ENCODE results near the gene ERCC1. TPM values are rescaled to one million over a fixed set of nuclear protein-coding genes. Genes with fewer than 3 reads are reported as not detected.
"Not testable (repeated sequence)": the region's sequence is repeated elsewhere in the genome, so short reads cannot be mapped to it uniquely, and the experiment has no call there.

ERCC1 gene
- total RNA-seq, 2 donors from 2014 or later = 110 to 126 TPM

DNA sequence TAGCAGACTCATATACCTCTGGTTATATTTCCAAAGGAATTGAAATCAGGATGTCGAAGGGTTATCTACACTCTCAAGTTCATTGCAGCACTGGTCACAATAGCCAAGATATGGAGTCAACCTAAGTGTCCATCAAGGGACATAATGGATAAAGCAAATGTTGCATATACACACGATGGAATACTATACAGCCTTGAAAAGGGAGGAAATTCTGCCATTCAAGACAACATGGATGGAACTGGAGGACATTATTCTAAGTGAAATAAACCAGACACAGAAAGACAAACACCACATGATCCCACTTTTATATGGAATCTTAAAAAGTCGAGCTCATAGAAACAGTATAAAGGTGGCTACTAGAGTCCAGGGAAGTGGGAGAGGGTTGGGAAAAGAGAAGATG lies 13.6 kb upstream of the ERCC1 start:
- Histone ChIP-seq H3K27ac (no peak overlapping the region), H3K4me1 (peaks cover 0 to 13% of the 10 kb centered on the region in 2 donors), H3K4me3 (no peak overlapping the region), H3K36me3 (no peaks in the 10 kb centered on the region), H3K9me3 (no peaks in the 10 kb centered on the region), H3K27me3 (no peaks in the 10 kb centered on the region)
- DNase-seq (ENCODE audit: low spot score) = no peak
- TF ChIP-seq, protein P1, sequence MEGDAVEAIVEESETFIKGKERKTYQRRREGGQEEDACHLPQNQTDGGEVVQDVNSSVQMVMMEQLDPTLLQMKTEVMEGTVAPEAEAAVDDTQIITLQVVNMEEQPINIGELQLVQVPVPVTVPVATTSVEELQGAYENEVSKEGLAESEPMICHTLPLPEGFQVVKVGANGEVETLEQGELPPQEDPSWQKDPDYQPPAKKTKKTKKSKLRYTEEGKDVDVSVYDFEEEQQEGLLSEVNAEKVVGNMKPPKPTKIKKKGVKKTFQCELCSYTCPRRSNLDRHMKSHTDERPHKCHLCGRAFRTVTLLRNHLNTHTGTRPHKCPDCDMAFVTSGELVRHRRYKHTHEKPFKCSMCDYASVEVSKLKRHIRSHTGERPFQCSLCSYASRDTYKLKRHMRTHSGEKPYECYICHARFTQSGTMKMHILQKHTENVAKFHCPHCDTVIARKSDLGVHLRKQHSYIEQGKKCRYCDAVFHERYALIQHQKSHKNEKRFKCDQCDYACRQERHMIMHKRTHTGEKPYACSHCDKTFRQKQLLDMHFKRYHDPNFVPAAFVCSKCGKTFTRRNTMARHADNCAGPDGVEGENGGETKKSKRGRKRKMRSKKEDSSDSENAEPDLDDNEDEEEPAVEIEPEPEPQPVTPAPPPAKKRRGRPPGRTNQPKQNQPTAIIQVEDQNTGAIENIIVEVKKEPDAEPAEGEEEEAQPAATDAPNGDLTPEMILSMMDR (IDR thresholded peaks at IDR 0.05) = no peak

DNA sequence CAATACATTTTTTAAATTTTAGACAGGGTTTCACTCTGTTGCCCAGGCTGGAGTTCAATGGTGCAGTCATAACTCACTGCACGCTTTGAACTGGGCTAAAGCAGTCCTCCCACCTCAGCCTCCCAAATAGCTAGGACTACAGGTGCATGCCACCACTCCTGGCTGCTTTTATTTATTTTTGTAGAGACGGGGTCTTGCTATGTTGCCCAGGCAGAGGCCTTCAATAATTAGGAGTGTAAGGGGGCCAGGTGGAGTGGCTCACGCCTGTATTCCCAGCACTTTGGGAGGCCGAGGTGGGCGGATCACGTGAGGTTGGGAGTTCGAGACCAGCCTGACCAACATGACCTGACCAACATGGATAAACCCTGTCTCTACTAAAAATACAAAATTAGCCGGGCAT lies 8.8 kb upstream of the ERCC1 start:
- not testable (repeated sequence) for H3K36me3 ChIP-seq; H3K4me3 ChIP-seq; DNase-seq (ENCODE audit: low spot score); H3K27ac ChIP-seq; H3K27me3 ChIP-seq; H3K9me3 ChIP-seq
- H3K4me1 ChIP-seq = peaks cover 0 to 16% of the 10 kb centered on the region in 2 donors

DNA sequence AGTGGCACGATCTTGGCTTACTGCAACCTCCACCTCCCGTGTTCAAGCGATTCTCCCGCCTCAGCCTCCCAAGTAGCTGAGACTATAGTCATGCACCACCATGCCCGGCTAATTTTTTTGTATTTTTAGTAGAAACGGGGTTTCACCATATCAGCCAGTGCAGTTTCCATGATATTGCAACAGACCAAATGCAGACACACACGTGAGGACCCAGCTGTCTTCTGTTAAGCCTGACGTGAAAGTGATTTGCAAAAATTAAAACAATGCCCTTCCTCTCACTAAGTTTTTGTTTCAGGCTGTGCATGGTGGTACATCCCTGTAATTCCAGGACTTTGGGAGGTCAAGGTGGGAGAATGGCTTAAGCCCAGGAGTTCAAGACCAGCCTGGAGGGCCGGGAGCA lies 7.3 kb upstream of the ERCC1 start:
- not testable (repeated sequence) for H3K27ac ChIP-seq; DNase-seq (ENCODE audit: low spot score); H3K9me3 ChIP-seq; H3K36me3 ChIP-seq; H3K27me3 ChIP-seq; H3K4me3 ChIP-seq
- H3K4me1 ChIP-seq = peaks cover 0 to 16% of the 10 kb centered on the region in 2 donors

DNA sequence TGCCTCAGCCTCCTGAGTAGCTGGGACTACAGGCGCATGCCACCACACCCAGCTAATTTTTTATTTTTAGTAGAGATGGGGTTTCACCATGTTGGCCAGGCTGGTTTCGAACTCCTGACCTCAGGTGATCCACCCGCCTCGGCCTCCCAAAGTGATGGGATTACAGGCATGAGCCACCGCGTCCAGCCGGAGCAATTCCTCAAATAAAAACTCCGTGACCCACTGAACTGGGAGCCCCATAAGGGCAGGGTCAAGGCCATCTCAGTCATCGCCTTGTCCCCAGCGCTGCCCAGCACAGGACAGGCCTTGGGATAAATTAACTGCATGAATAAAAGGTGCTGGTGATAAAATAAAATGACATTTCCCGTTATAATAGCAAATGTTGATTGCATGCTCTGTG lies 6.2 kb upstream of the ERCC1 start:
- H3K4me3 ChIP-seq; DNase-seq (ENCODE audit: low spot score); H3K36me3 ChIP-seq; H3K9me3 ChIP-seq; H3K27me3 ChIP-seq: not testable (repeated sequence)
- H3K27ac ChIP-seq = peak overlapping the region; percentile 93
- peaks cover 0 to 27% of the 10 kb centered on the region in 2 donors for H3K4me1 ChIP-seq

DNA sequence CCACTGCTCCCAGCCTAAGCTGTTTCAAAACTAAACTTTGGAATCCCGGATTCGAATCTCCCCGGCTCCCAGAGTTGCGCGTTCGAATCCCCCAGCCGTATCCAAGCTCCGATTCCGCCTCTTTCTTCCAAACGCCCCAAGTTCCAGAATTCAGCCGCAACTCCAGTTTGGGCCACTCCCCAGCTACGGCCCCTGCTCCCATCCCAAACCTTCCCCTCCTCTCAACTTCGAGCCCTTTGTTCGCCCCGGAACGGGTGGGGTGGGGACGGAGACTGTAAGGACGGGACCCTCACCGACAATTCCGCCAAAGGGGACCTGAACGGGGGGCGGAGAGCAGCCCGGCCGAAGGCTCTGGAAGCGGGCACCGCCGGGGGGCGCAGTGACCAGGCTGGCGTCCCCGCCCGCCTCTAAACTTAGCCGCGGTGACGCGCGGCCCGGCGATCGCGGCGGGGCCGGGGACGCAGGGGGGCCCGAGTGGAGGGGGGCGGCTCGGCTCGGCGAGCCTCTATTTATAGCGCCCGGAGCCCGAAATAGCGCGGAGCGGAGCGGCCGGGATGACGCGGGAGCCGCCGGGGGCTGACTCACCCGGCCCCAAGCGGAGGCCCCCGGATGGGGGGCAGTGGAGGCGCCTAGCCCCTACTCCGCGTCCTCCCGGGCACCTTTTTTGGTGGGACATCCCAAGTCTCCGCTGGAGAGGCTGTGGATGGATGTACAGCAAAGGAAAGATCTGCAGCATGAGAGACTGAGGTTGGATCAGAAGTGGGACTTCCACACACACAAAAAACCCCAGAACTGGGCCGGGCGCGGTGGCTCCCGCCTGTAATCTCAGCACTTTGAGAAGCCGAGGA lies 4.9 kb upstream of the ERCC1 start:
- H3K9me3 ChIP-seq = no peaks in the 10 kb centered on the region
- peak overlapping the region; percentile 47 to 57 for H3K4me3 ChIP-seq
- peak overlapping the region; percentile 93 for H3K27ac ChIP-seq
- DNase-seq (ENCODE audit: low spot score) = no peak
- H3K27me3 ChIP-seq = no peaks in the 10 kb centered on the region
- H3K36me3 ChIP-seq = no peaks in the 10 kb centered on the region
- H3K4me1 ChIP-seq = peaks cover 0 to 36% of the 10 kb centered on the region in 2 donors
- TF ChIP-seq, protein P1 (IDR thresholded peaks at IDR 0.05) = peak; percentile 50 to 69

DNA sequence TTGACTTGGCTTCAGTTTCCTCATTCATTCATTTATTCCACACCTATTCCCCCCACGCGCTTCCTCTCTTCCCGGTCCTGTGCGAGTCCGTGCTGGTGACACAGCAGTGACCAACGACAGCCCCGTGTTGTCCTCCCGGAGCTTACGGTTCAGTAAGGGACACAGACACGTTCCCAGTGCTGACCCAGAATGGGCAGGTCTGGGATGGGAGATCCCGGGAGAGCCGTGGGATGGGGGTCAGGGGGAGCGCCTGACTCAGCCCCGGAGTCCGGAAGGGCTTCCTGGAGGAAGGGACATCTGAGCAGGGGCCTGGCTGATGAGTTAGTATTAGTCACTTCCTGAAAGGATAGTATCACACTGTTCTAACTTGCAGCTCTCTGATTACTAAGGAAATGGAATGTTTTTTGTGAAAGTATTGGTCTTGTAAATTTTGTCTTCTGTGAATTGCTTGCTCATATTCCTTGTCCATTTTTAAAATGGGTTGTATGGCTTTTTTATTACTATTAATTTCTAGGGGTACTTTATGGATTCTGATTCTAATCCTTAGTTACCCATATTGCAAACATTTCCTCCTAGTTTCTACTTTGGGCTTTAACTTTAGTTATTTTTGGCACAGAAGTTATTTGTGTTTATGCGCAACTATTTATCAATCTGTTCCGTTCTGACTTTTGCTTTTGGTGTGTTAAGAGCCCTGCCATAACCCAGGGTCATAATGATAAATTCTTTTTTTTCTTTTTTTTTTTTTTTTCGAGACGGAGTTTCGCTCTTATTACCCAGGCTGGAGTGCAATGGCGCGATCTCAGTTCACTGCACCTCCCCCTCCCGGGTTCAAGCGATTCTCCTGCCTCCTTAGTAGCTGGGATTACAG lies 708 bp upstream of the ERCC1 start:
- no peaks in the 10 kb centered on the region for H3K27me3 ChIP-seq
- peaks cover 0 to 47% of the 10 kb centered on the region in 2 donors for H3K4me1 ChIP-seq
- H3K36me3 ChIP-seq = peaks cover 14% of the 10 kb centered on the region
- peak; percentile 91 for DNase-seq (ENCODE audit: low spot score)
- H3K9me3 ChIP-seq = no peaks in the 10 kb centered on the region
- TF ChIP-seq, protein P1 (IDR thresholded peaks at IDR 0.05) = no peak
- H3K27ac ChIP-seq = peak overlapping the region; percentile 95 to 96
- peak overlapping the region; percentile 52 to 64 for H3K4me3 ChIP-seq

DNA sequence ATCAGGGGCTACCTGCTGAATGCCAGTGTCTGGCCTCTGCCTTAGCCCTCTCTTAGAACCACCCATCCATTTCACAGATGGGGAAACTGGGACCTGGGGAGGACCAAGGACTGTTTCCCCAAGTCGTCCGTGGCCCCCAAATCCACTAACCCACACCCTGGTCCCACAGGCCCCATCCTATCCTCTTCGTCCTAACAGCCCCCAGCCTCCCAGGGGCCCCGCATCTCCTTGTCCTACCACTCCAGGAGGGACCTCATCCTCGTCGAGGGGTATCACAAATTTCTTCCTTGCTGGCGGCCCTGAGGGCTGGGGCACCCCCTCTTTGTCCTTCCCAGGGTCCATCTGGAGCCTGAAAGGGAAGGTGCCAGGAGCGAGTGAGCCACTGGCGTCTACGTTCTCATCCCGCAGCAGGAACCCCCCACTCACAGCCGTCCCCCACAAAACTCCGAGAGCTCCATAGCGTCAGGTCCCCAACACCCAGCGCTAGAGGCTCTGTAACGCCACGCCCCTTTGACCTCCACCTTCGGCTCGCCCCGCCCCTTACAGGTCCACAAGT lies 606 bp downstream of the ERCC1 start:
- H3K27ac ChIP-seq = peak overlapping the region; percentile 95 to 96
- H3K4me1 ChIP-seq = peaks cover 0 to 34% of the 10 kb centered on the region in 2 donors
- H3K4me3 ChIP-seq = peak overlapping the region; percentile 52 to 64

More for the DNA sequence above, 606 bp downstream of the ERCC1 start:
- no peak for DNase-seq (ENCODE audit: low spot score)
- TF ChIP-seq, protein P1 (IDR thresholded peaks at IDR 0.05) = no peak
- H3K9me3 ChIP-seq = no peaks in the 10 kb centered on the region
- peaks cover 22% of the 10 kb centered on the region for H3K36me3 ChIP-seq
- no peaks in the 10 kb centered on the region for H3K27me3 ChIP-seq
